Measurements from ENCODE around the gene SORCS2. TPM values are rescaled to one million over a fixed set of nuclear protein-coding genes. Genes with fewer than 3 reads are reported as not detected.

The SORCS2 gene
- total RNA-seq, 2 donors from 2014 or later, result 0.05 to 0.07 TPM

- Mint-ChIP-seq H3K4me1 (ENCODE audit: low read depth) (no peaks in the 10 kb centered on the region), H3K36me3 (ENCODE audit: insufficient read depth in 2 of 2) (no peaks in the 10 kb centered on the region), H3K9me3 (no peaks in the 10 kb centered on the region), H3K27me3 (ENCODE audit: low read depth) (no peaks in the 10 kb centered on the region), H3K27ac (no peak overlapping the region), H3K4me3 (no peak overlapping the region)
- ATAC-seq (replicated peaks in 1 of 2) (no peak), DNase-seq (no peak)
Measured at GRCh38 chr4:7635445-7636239, 443.3 kb downstream of the SORCS2 start.

GRCh38 chr4:7636240-7636508 lies 443.8 kb downstream of the SORCS2 start:
- ATAC-seq (replicated peaks in 1 of 2) (no peak), DNase-seq (no peak)
- Mint-ChIP-seq H3K4me1 (ENCODE audit: low read depth) (no peaks in the 10 kb centered on the region), H3K9me3 (peaks cover 0 to 1% of the 10 kb centered on the region in 2 donors), H3K27ac (no peak overlapping the region), H3K27me3 (ENCODE audit: low read depth) (no peaks in the 10 kb centered on the region), H3K4me3 (no peak overlapping the region), H3K36me3 (ENCODE audit: insufficient read depth in 2 of 2) (no peaks in the 10 kb centered on the region)

GRCh38 chr4:7637139-7637538 lies 444.8 kb downstream of the SORCS2 start:
- Mint-ChIP-seq H3K9me3 (peaks cover 3 to 5% of the 10 kb centered on the region in 2 donors), H3K27me3 (ENCODE audit: low read depth) (no peaks in the 10 kb centered on the region), H3K36me3 (ENCODE audit: insufficient read depth in 2 of 2) (no peaks in the 10 kb centered on the region), H3K4me3 (no peak overlapping the region), H3K4me1 (ENCODE audit: low read depth) (no peaks in the 10 kb centered on the region), H3K27ac (no peak overlapping the region)
- no peak for DNase-seq
- ATAC-seq (replicated peaks in 1 of 2), result no peak

GRCh38 chr4:7637971-7638370 lies 445.6 kb downstream of the SORCS2 start:
- no peaks in the 10 kb centered on the region for H3K36me3 Mint-ChIP-seq (ENCODE audit: insufficient read depth in 2 of 2)
- no peak overlapping the region for H3K27ac Mint-ChIP-seq
- H3K9me3 Mint-ChIP-seq, result peaks cover 3 to 5% of the 10 kb centered on the region in 2 donors
- DNase-seq, result no peak
- H3K4me3 Mint-ChIP-seq, result no peak overlapping the region
- no peaks in the 10 kb centered on the region for H3K4me1 Mint-ChIP-seq (ENCODE audit: low read depth)
- ATAC-seq (replicated peaks in 1 of 2), result no peak
- H3K27me3 Mint-ChIP-seq (ENCODE audit: low read depth), result no peaks in the 10 kb centered on the region

- no peak for ATAC-seq (replicated peaks in 1 of 2)
- Mint-ChIP-seq H3K27me3 (ENCODE audit: low read depth) (no peaks in the 10 kb centered on the region), H3K4me3 (no peak overlapping the region), H3K4me1 (ENCODE audit: low read depth) (no peaks in the 10 kb centered on the region), H3K36me3 (ENCODE audit: insufficient read depth in 2 of 2) (no peaks in the 10 kb centered on the region), H3K9me3 (peaks cover 3 to 5% of the 10 kb centered on the region in 2 donors), H3K27ac (no peak overlapping the region)
- DNase-seq, result no peak
Measured at GRCh38 chr4:7638489-7638888, 446.2 kb downstream of the SORCS2 start.

GRCh38 chr4:7638984-7639789 lies 446.8 kb downstream of the SORCS2 start:
- Mint-ChIP-seq H3K36me3 (ENCODE audit: insufficient read depth in 2 of 2) (no peaks in the 10 kb centered on the region), H3K27me3 (ENCODE audit: low read depth) (no peaks in the 10 kb centered on the region), H3K27ac (no peak overlapping the region), H3K9me3 (peaks cover 3 to 5% of the 10 kb centered on the region in 2 donors), H3K4me1 (ENCODE audit: low read depth) (no peaks in the 10 kb centered on the region), H3K4me3 (no peak overlapping the region)
- no peak for DNase-seq
- ATAC-seq (replicated peaks in 1 of 2), result no peak

GRCh38 chr4:7640136-7640535 lies 447.8 kb downstream of the SORCS2 start:
- no peaks in the 10 kb centered on the region for H3K36me3 Mint-ChIP-seq (ENCODE audit: insufficient read depth in 2 of 2)
- no peaks in the 10 kb centered on the region for H3K4me1 Mint-ChIP-seq (ENCODE audit: low read depth)
- ATAC-seq (replicated peaks in 1 of 2) (no peak), DNase-seq (no peak)
- H3K27ac Mint-ChIP-seq, result no peak overlapping the region
- H3K27me3 Mint-ChIP-seq (ENCODE audit: low read depth), result no peaks in the 10 kb centered on the region
- H3K4me3 Mint-ChIP-seq, result no peak overlapping the region
- H3K9me3 Mint-ChIP-seq, result peaks cover 3 to 5% of the 10 kb centered on the region in 2 donors

- H3K36me3 Mint-ChIP-seq (ENCODE audit: insufficient read depth in 2 of 2), result no peaks in the 10 kb centered on the region
- H3K27me3 Mint-ChIP-seq (ENCODE audit: low read depth), result no peaks in the 10 kb centered on the region
- peaks cover 3 to 5% of the 10 kb centered on the region in 2 donors for H3K9me3 Mint-ChIP-seq
- H3K4me1 Mint-ChIP-seq (ENCODE audit: low read depth), result no peaks in the 10 kb centered on the region
- H3K4me3 Mint-ChIP-seq, result no peak overlapping the region
- no peak for ATAC-seq (replicated peaks in 1 of 2)
- no peak overlapping the region for H3K27ac Mint-ChIP-seq
- DNase-seq, result no peak
Measured at GRCh38 chr4:7641712-7642111, 449.4 kb downstream of the SORCS2 start.

- H3K36me3 Mint-ChIP-seq (ENCODE audit: insufficient read depth in 2 of 2), result no peaks in the 10 kb centered on the region
- no peaks in the 10 kb centered on the region for H3K27me3 Mint-ChIP-seq (ENCODE audit: low read depth)
- no peak for DNase-seq
- H3K4me3 Mint-ChIP-seq, result no peak overlapping the region
- no peak for ATAC-seq (replicated peaks in 1 of 2)
- H3K9me3 Mint-ChIP-seq, result peaks cover 3 to 5% of the 10 kb centered on the region in 2 donors
- H3K27ac Mint-ChIP-seq, result no peak overlapping the region
- H3K4me1 Mint-ChIP-seq (ENCODE audit: low read depth), result no peaks in the 10 kb centered on the region
Measured at GRCh38 chr4:7642741-7643458, 450.6 kb downstream of the SORCS2 start.

- peaks cover 5% of the 10 kb centered on the region for H3K27me3 Mint-ChIP-seq (ENCODE audit: low read depth)
- no peaks in the 10 kb centered on the region for H3K36me3 Mint-ChIP-seq (ENCODE audit: insufficient read depth in 2 of 2)
- H3K4me1 Mint-ChIP-seq (ENCODE audit: low read depth), result peaks cover 7% of the 10 kb centered on the region
- no peak overlapping the region for H3K4me3 Mint-ChIP-seq
- DNase-seq (no peak), ATAC-seq (replicated peaks in 1 of 2) (no peak)
- H3K9me3 Mint-ChIP-seq, result peaks cover 3 to 5% of the 10 kb centered on the region in 2 donors
- no peak overlapping the region for H3K27ac Mint-ChIP-seq
Measured at GRCh38 chr4:7645158-7645557, 452.8 kb downstream of the SORCS2 start.

GRCh38 chr4:7645956-7646355 lies 453.6 kb downstream of the SORCS2 start:
- ATAC-seq (replicated peaks in 1 of 2), result no peak
- Mint-ChIP-seq H3K27ac (no peak overlapping the region), H3K4me1 (ENCODE audit: low read depth) (peaks cover 9% of the 10 kb centered on the region), H3K9me3 (peaks cover 3 to 5% of the 10 kb centered on the region in 2 donors), H3K27me3 (ENCODE audit: low read depth) (peaks cover 5% of the 10 kb centered on the region), H3K36me3 (ENCODE audit: insufficient read depth in 2 of 2) (no peaks in the 10 kb centered on the region), H3K4me3 (no peak overlapping the region)
- no peak for DNase-seq

GRCh38 chr4:7646384-7647061 lies 454.2 kb downstream of the SORCS2 start:
- no peak for ATAC-seq (replicated peaks in 1 of 2)
- H3K4me1 Mint-ChIP-seq (ENCODE audit: low read depth), result peaks cover 9% of the 10 kb centered on the region
- peaks cover 5% of the 10 kb centered on the region for H3K27me3 Mint-ChIP-seq (ENCODE audit: low read depth)
- no peak overlapping the region for H3K27ac Mint-ChIP-seq
- DNase-seq, result no peak
- H3K9me3 Mint-ChIP-seq, result peaks cover 0 to 5% of the 10 kb centered on the region in 2 donors
- H3K4me3 Mint-ChIP-seq, result no peak overlapping the region
- no peaks in the 10 kb centered on the region for H3K36me3 Mint-ChIP-seq (ENCODE audit: insufficient read depth in 2 of 2)

GRCh38 chr4:7647186-7647585 lies 454.8 kb downstream of the SORCS2 start:
- no peaks in the 10 kb centered on the region for H3K36me3 Mint-ChIP-seq (ENCODE audit: insufficient read depth in 2 of 2)
- ATAC-seq (replicated peaks in 1 of 2) (no peak), DNase-seq (no peak)
- peaks cover 5% of the 10 kb centered on the region for H3K27me3 Mint-ChIP-seq (ENCODE audit: low read depth)
- no peak overlapping the region for H3K27ac Mint-ChIP-seq
- H3K9me3 Mint-ChIP-seq, result no peaks in the 10 kb centered on the region
- H3K4me1 Mint-ChIP-seq (ENCODE audit: low read depth), result peaks cover 9% of the 10 kb centered on the region
- no peak overlapping the region for H3K4me3 Mint-ChIP-seq

Data from activated T-cell treated with anti-CD3 and anti-CD28 coated beads, Interleukin-2, amount 50 U/mL, for 72 hours (primary cell).